H1 (cell line): Measurements from ENCODE around the gene CCDC60.

ENCODE experiments used
- CEBPB ChIP-seq: IDR thresholded peaks from 2 replicates; pipeline ENCODE4 v1.6.1; 2012; ENCODE audit warnings: low read depth, low read length
- EP300 ChIP-seq, 2 experiments: IDR thresholded peaks; 1 replicate in 1 of 2; 2 replicates in 1 of 2; pipeline ENCODE4 v1.6.1; 2011 to 2012; ENCODE audit warnings: low read depth in 2 of 2, low read length in 2 of 2, mild to moderate bottlenecking in 2 of 2, borderline replicate concordance in 1 of 2, inconsistent platforms in 1 of 2, moderate library complexity in 1 of 2
- EZH2 ChIP-seq: fragments of 200-600 bp; sonication (generic); IDR thresholded peaks from 2 replicates; pipeline ENCODE4 v1.7.1; 2012; ENCODE audit warnings: low read depth, mild to moderate bottlenecking, moderate library complexity, low read length, inconsistent platforms; ENCODE audit not compliant: severe bottlenecking
- GTF2F1 ChIP-seq: IDR thresholded peaks from 2 replicates; pipeline ENCODE4 v1.6.1; 2012; ENCODE audit warnings: low read depth, low read length, improper control_type of control experiment, borderline replicate concordance
- KDM5A ChIP-seq: fragments of 200-600 bp; IDR thresholded peaks from 2 replicates; pipeline ENCODE4 v1.7.1; 2012; ENCODE audit warnings: mild to moderate bottlenecking, low read length, inconsistent platforms, mixed read lengths
- MAFK ChIP-seq: IDR thresholded peaks from 2 replicates; pipeline ENCODE4 v1.6.1; 2012; ENCODE audit warnings: low read depth, mild to moderate bottlenecking, improper control_type of control experiment, low read length
- PHF8 ChIP-seq: fragments of 200-600 bp; sonication (generic); conservative IDR thresholded peaks from 2 replicates; pipeline ENCODE4 v1.7.1; 2012; ENCODE audit warnings: low read depth, mild to moderate bottlenecking, inconsistent platforms, low read length, moderate library complexity
- POLR2A ChIP-seq, 2 experiments: IDR thresholded peaks; 1 replicate in 1 of 2; 2 replicates in 1 of 2; pipeline ENCODE4 v1.6.1; 2011; ENCODE audit warnings: low read depth in 2 of 2, low read length in 2 of 2, mild to moderate bottlenecking in 2 of 2; ENCODE audit errors: control extremely low read depth in 1 of 2
- POLR2AphosphoS5 ChIP-seq: IDR thresholded peaks from 2 replicates; pipeline ENCODE4 v1.6.1; 2011; ENCODE audit warnings: low read depth, low read length
- RAD21 ChIP-seq, 2 experiments: IDR thresholded peaks in 1 of 2; conservative IDR thresholded peaks in 1 of 2; 2 replicates each; pipeline ENCODE4 v1.6.1; 2011; ENCODE audit warnings: low read depth in 2 of 2, low read length in 2 of 2, improper control_type of control experiment in 1 of 2, inconsistent platforms in 1 of 2, mild to moderate bottlenecking in 1 of 2, moderate library complexity in 1 of 2
- SAP30 ChIP-seq: fragments of 300-600 bp; sonication (generic); IDR thresholded peaks from 2 replicates; pipeline ENCODE4 v1.7.1; 2012; ENCODE audit warnings: low read length, moderate library complexity, mild to moderate bottlenecking, inconsistent platforms; ENCODE audit not compliant: insufficient read depth, insufficient replicate concordance
- TF ChIP-seq, protein P1 (sequence below), 3 experiments: IDR thresholded peaks; 1 replicate in 2 of 3; 2 replicates in 1 of 3; pipeline versions ENCODE4 v1.5.1 to v1.6.1; 2011; ENCODE audit warnings: low read length in 3 of 3, mild to moderate bottlenecking in 3 of 3, inconsistent platforms in 2 of 3, low read depth in 1 of 3, moderate library complexity in 1 of 3; ENCODE audit not compliant: insufficient read depth in 1 of 3; ENCODE audit errors: control extremely low read depth in 1 of 3

DNA sequence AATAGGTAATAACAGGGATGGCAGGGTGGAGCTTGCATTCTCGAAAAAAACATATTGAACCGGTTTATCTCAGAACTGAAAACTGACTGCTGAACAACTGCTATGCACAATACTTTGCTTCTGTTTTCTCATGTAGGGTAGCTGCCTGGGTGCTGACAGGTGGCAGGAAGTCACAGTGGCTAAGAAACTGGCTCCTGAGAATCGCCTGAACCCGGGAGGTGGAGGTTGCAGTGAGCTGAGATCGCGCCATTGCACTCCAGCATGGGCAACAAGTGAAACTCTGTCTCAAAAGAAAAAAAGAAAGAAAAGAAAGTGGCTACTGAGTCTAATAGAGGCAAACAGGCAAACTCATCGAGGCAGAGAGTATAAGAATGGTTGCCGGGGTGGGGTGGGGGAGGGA lies 113.1 kb downstream of the CCDC60 start:
- TF ChIP-seq PHF8: no peak
- no peak for TF ChIP-seq RAD21 (IDR thresholded peaks at IDR 0.05 in 1 of 2, conservative IDR thresholded peaks at IDR 0.05 in 1 of 2; ENCODE audit: low read depth in 2 of 2, low read length in 2 of 2)
- TF ChIP-seq MAFK: no peak
- TF ChIP-seq, protein P1, sequence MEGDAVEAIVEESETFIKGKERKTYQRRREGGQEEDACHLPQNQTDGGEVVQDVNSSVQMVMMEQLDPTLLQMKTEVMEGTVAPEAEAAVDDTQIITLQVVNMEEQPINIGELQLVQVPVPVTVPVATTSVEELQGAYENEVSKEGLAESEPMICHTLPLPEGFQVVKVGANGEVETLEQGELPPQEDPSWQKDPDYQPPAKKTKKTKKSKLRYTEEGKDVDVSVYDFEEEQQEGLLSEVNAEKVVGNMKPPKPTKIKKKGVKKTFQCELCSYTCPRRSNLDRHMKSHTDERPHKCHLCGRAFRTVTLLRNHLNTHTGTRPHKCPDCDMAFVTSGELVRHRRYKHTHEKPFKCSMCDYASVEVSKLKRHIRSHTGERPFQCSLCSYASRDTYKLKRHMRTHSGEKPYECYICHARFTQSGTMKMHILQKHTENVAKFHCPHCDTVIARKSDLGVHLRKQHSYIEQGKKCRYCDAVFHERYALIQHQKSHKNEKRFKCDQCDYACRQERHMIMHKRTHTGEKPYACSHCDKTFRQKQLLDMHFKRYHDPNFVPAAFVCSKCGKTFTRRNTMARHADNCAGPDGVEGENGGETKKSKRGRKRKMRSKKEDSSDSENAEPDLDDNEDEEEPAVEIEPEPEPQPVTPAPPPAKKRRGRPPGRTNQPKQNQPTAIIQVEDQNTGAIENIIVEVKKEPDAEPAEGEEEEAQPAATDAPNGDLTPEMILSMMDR (IDR thresholded peaks at IDR 0.05; ENCODE audit: control extremely low read depth in 1 of 3, insufficient read depth in 1 of 3, low read depth in 1 of 3, low read length in 3 of 3): no peak
- no peak for TF ChIP-seq POLR2A (IDR thresholded peaks at IDR 0.05; ENCODE audit: control extremely low read depth in 1 of 2, low read depth in 2 of 2, low read length in 2 of 2)
- TF ChIP-seq GTF2F1: no peak
- no peak for TF ChIP-seq EZH2
- TF ChIP-seq SAP30: no peak
- no peak for TF ChIP-seq KDM5A
- TF ChIP-seq EP300 (IDR thresholded peaks at IDR 0.05; ENCODE audit: borderline replicate concordance in 1 of 2, low read depth in 2 of 2, low read length in 2 of 2): no peak
- TF ChIP-seq CEBPB: no peak
- no peak for TF ChIP-seq POLR2AphosphoS5
